Suprapubic skin (tissue), 4 donors: ENCODE results near the gene PPP4R2.

Experiments used
- CTCF ChIP-seq, 2 donors: fragments of 200-600 bp in 1 of 2; fragments of 450-650 bp in 1 of 2; sonication (generic) in 1 of 2; IDR thresholded peaks; one replicate each; pipeline ENCODE4 v1.5.1; 2016 to 2019; ENCODE audit warnings: antibody characterized with exemption in 2 of 2, mild to moderate bottlenecking in 1 of 2, moderate library complexity in 1 of 2
- POLR2A ChIP-seq, 2 donors: fragments of 450-650 bp; IDR thresholded peaks; one replicate each; pipeline ENCODE4 v1.6.1; 2017; ENCODE audit warnings: antibody characterized with exemption in 2 of 2, mild to moderate bottlenecking in 2 of 2, moderate library complexity in 2 of 2
- POLR2AphosphoS5 ChIP-seq, 3 donors: sonication (generic); formaldehyde crosslinking; IDR thresholded peaks; one replicate each; pipeline ENCODE4 v1.6.1; 2017; ENCODE audit warnings: antibody characterized with exemption in 3 of 3

GRCh38 chr3:72950801-72951200 is 45.8 kb upstream of the PPP4R2 start:
- TF ChIP-seq CTCF (IDR thresholded peaks at IDR 0.05) = no peak
- no peak for TF ChIP-seq POLR2A (IDR thresholded peaks at IDR 0.05)
- no peak for TF ChIP-seq POLR2AphosphoS5 (IDR thresholded peaks at IDR 0.05)
